Testis (tissue), 2 donors: ENCODE data around the gene RASA2.

ENCODE experiments used
- CTCF ChIP-seq, 3 experiments: fragments of 450-650 bp in 2 of 3; fragments of 200-600 bp in 1 of 3; sonication (generic) in 1 of 3; IDR thresholded peaks; one replicate each; pipeline ENCODE4 v1.5.1; 2016 to 2019; ENCODE audit warnings: antibody characterized with exemption in 3 of 3, mild to moderate bottlenecking in 2 of 3, moderate library complexity in 1 of 3
- POLR2A ChIP-seq: fragments of 450-650 bp; IDR thresholded peaks from one replicate; pipeline ENCODE4 v1.6.1; 2017; ENCODE audit warnings: antibody characterized with exemption, mild to moderate bottlenecking, moderate library complexity

GRCh38 chr3:141659821-141660613 is 173.2 kb downstream of the RASA2 start:
- TF ChIP-seq CTCF (IDR thresholded peaks at IDR 0.05), result no peak
- TF ChIP-seq POLR2A, result no peak
